GM11168 (cell line): ENCODE results near the gene PAPPA2.

Experiments
- in situ Hi-C: fragments of 300-500 bp; cut with MboI; formaldehyde crosslinking; loops from one replicate; pipeline ENCODE4 v1.12.0; 2022; ENCODE audit warnings: low sequenced_read_pairs; ENCODE audit not compliant: unreplicated experiment

Gene PAPPA2

GRCh38 chr1:176878750-176879536 is 416.0 kb downstream of the PAPPA2 start:
- in situ Hi-C loops = loop anchor here (25.0 kb wide), 1 partner anchor 308 kb away; no protein-coding TSS in a partner anchor

DNA sequence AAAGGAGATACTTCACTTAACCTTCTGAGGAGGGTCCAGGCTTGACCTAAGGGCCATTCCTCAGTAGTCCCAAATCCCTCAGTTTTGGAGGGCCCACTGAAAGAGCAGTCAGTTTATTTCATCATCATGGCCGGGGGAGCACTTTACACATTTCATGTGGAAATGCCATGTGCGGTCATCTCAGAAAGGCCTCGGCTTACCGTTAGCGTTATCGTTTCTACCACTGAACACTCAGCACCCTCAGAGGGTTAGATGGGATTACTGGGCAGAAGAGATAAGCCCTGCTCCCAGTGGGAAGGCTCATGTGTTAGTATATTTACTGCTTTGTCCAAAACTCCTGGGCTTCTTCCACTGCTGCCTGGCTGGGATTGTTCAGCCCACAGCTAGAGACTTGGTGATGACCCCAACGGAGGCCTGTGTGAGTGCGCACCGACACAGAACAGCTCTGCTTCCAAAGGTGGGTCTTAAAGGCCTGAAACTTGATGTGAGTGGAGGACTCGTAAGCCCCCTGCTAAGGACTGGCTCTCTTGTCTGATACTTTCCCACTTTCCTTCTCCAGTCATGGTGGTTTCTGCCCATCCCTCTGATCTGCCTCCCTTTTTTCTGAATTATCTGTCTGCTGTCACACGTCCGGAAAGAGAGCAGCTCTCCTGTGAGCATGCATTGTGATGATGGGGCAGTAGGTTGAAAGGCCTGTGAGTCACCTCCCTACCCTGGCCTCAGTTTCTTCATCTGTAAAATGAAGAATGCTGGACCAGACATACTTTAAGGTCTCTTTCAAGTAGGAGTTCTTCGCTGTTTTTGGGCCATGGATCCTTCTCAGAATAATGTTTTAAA is 417.0 kb downstream of the PAPPA2 start:
- in situ Hi-C loops = loop anchor here (10.0 to 25.0 kb wide), 2 partner anchors 307 to 325 kb away; no protein-coding TSS in a partner anchor

DNA sequence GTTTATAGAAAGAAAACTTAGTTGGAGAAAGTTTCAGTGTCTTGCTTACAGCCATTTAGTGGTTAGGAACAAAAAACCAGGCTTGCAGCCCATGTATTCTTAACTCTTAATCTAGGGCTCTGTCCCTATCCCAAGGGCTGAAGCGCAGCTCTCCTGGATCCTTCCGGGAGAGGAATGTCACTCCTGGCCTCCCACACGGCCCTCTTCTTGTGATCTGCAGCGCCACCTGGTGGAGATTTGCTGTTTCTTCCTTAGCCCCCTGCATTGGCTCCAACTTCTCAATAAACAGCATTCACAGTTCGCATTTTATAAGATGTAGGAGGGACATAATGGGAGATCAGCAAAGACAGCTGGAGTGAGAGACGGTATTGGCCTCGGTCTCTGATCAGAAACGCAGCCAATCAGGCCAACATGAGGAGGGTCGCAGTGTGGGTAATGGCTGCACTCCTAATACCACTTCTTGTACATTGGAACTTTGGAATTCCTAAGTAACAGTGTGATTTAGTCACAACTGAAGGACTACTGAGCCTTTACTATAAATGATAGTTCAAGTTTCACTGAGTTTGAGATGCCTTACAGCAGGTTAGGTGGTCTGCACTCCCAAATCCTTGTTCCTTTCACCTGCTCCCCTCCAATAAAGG is 418.1 kb downstream of the PAPPA2 start:
- in situ Hi-C loops = loop anchor here (10.0 to 25.0 kb wide), 2 partner anchors 306 to 326 kb away; no protein-coding TSS in a partner anchor

DNA sequence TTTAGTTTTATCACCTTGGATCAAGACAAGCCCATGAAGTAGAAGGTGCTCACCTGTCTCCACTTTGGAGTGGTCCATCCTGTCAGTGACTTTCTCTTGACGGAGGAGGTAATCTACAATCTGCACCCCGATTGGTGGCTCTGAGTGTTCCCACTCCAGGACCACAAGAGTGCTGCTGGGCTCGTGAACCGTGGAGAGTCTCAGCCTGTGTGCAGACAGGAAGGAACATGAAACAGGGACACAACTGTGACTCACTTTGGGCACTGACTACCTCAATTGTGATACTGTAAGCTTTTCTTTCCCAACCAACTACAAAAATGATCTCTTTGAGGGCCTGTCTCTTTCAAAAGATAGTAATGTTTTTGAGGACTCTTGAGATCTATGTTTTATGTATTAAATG is 421.3 kb downstream of the PAPPA2 start:
- in situ Hi-C loops = loop anchor here (10.0 to 25.0 kb wide), 2 partner anchors 303 to 329 kb away; no protein-coding TSS in a partner anchor

DNA sequence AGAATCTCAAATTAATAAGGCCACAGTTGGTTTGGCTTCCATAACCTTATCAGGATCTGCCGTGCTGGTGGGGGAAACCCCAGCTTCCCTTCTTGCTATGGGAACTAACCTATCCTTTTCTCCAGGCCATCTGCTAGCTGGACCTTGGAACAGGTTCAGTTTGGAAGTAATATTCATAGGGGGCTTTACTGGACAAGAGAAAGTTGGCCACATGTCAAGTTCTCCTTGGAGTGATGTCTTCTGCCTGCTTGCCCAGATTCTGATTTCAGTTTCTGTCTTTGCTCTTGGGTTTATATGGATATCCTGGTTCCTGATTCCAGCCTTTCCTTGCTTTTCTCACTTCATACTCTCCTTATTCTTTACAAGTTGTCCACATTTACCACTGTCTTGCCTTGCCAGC is 421.9 kb downstream of the PAPPA2 start:
- in situ Hi-C loops = loop anchor here (10.0 to 25.0 kb wide), 2 partner anchors 302 to 330 kb away; no protein-coding TSS in a partner anchor

- in situ Hi-C loops = loop anchor here (10.0 to 25.0 kb wide), 2 partner anchors 302 to 331 kb away; no protein-coding TSS in a partner anchor
Observed at GRCh38 chr1:176885341-176885740, 422.4 kb downstream of the PAPPA2 start.

DNA sequence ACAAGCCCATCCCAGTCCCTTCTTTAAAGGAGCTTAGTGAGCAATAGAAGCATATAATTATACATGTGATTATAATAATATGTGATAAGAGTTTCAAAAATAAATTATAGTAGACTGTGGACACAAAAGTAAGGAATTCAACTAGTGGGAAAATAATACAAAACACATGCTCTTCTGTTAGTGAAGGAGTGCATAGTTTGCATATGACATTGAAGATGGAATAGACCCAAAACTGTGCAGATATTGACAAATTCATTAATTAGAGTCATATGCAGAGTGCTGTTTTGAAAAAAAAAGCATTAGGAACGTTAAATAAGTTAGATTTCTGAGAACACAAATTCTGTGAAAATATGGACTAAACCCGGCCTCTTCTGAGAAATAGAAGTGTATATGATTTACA is 422.8 kb downstream of the PAPPA2 start:
- in situ Hi-C loops = loop anchor here (10.0 to 25.0 kb wide), 2 partner anchors 302 to 331 kb away; no protein-coding TSS in a partner anchor

DNA sequence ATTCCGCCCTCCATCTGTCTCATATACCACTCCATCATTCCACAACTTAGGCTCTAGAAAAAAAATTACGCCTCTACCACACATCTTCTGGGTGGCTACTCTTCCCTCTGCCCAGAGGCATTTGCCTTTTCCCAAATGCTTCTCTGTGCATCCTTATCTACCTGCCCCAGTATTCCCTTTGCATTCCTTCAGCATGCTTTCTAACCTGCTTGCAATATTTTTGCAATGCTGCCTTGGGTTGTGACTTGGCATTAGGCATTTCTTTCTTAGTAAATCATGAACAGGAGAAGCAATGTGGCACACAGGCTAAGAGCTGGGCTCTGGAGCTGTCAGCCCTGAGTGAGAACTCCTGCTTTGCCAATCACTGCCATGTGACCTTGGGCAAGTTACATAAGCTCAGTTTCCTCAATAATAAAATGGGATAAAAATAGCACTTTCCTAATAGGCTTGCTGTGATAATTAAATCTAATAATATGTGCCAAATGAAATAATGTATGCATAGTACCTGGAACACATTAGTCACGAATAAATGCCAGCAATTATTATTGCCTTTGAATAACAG is 425.6 kb downstream of the PAPPA2 start:
- in situ Hi-C loops = loop anchor here (10.0 to 25.0 kb wide), 2 partner anchors 299 to 334 kb away; no protein-coding TSS in a partner anchor

- in situ Hi-C loops = loop anchor here (25.0 kb wide), 1 partner anchor 294 kb away; no protein-coding TSS in a partner anchor
Observed at GRCh38 chr1:176893625-176894352, 430.8 kb downstream of the PAPPA2 start.

DNA sequence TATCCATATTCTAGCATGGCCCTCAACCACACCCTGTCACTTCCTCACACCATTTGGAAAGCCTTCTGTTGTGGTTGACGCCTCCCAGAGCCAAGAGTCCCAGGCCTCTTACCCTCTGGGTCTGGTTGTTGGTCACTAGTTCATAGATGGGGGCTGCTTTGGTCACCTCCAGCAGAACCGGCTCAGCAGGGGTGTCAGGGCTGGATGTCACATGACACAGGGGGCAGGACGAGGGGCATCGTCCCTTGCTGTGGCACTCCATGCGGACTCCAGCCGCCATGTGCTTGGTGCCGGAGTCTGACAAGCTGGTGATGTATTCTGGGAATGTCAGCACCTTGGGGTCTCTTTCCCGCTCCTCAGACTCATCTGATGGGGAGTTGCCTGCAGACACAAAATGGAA is 431.5 kb downstream of the PAPPA2 start:
- in situ Hi-C loops = loop anchor here (25.0 kb wide), 1 partner anchor 293 kb away; no protein-coding TSS in a partner anchor
